Measurements from ENCODE around the gene NPPB. TPM values are rescaled to one million over a fixed set of nuclear protein-coding genes. Genes with fewer than 3 reads are reported as not detected.

NPPB gene
- total RNA-seq, 1 donor, result not detected

GRCh38 chr1:11831945-11832725, 26.6 kb downstream of the NPPB start:
- Histone ChIP-seq H3K4me2 (ENCODE audit: insufficient read depth, low read length) (no peak overlapping the region), H3K4me1 (ENCODE audit: insufficient read depth, low read length) (no peaks in the 10 kb centered on the region), H3K27me3 (ENCODE audit: insufficient read depth, low read length) (no peaks in the 10 kb centered on the region), H3K79me2 (ENCODE audit: insufficient read depth, low read length) (no peaks in the 10 kb centered on the region), H4K20me1 (ENCODE audit: insufficient read depth, low read length) (no peaks in the 10 kb centered on the region), H3K9me3 (ENCODE audit: low read depth, low read length) (no peaks in the 10 kb centered on the region), H3K27ac (ENCODE audit: low read depth, low read length) (no peak overlapping the region), H3K36me3 (ENCODE audit: insufficient read depth, low read length) (peaks cover 79% of the 10 kb centered on the region), H2AFZ (ENCODE audit: low read length) (no peak overlapping the region), H3K4me3 (ENCODE audit: insufficient read depth, low read length) (no peak overlapping the region)
- peak; percentile 18 for DNase-seq (ENCODE audit: insufficient read length, low spot score, missing footprints)
- TF ChIP-seq CTCF (IDR thresholded peaks at IDR 0.05; ENCODE audit: extremely low read depth, low read depth, low read length), result no peak

- no peak overlapping the region for H3K4me3 ChIP-seq (ENCODE audit: insufficient read depth, low read length)
- no peaks in the 10 kb centered on the region for H3K79me2 ChIP-seq (ENCODE audit: insufficient read depth, low read length)
Observed at GRCh38 chr1:11828511-11828910, 30.2 kb downstream of the NPPB start.

DNA sequence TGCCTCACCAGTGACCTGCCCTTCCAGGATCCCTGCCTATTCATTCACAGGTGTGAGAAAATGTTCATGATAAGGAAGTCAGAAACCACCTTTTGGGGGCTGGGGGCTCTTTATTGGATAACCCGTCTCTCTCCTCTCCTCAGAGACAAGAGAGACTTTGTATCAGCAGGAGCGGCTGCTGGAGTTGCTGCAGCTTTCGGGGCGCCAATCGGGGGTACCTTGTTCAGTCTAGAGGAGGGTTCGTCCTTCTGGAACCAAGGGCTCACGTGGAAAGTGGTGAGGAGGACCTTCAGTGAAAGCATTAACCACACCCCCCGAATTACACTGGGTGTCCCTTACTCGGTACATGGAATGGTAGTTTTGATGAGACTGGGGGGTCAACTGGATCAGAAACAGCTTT, 31.8 kb downstream of the NPPB start:
- Histone ChIP-seq H3K79me2 (ENCODE audit: insufficient read depth, low read length) (no peaks in the 10 kb centered on the region), H3K27me3 (ENCODE audit: insufficient read depth, low read length) (no peaks in the 10 kb centered on the region), H2AFZ (ENCODE audit: low read length) (no peak overlapping the region), H3K36me3 (ENCODE audit: insufficient read depth, low read length) (peaks cover 63% of the 10 kb centered on the region), H3K4me3 (ENCODE audit: insufficient read depth, low read length) (no peak overlapping the region), H3K4me2 (ENCODE audit: insufficient read depth, low read length) (no peak overlapping the region), H3K9me3 (ENCODE audit: low read depth, low read length) (no peaks in the 10 kb centered on the region), H3K4me1 (ENCODE audit: insufficient read depth, low read length) (peaks cover 1% of the 10 kb centered on the region), H3K27ac (ENCODE audit: low read depth, low read length) (no peak overlapping the region), H4K20me1 (ENCODE audit: insufficient read depth, low read length) (no peaks in the 10 kb centered on the region)
- DNase-seq (ENCODE audit: insufficient read length, low spot score, missing footprints), result no peak
- TF ChIP-seq CTCF (IDR thresholded peaks at IDR 0.05; ENCODE audit: extremely low read depth, low read depth, low read length), result no peak

More at GRCh38 chr1:11828511-11828910, 30.2 kb downstream of the NPPB start:
- no peaks in the 10 kb centered on the region for H3K9me3 ChIP-seq (ENCODE audit: low read depth, low read length)
- H4K20me1 ChIP-seq (ENCODE audit: insufficient read depth, low read length), result no peaks in the 10 kb centered on the region
- no peak overlapping the region for H3K27ac ChIP-seq (ENCODE audit: low read depth, low read length)
- H3K4me2 ChIP-seq (ENCODE audit: insufficient read depth, low read length), result no peak overlapping the region
- H3K4me1 ChIP-seq (ENCODE audit: insufficient read depth, low read length), result no peaks in the 10 kb centered on the region
- H3K36me3 ChIP-seq (ENCODE audit: insufficient read depth, low read length), result peaks cover 69% of the 10 kb centered on the region
- DNase-seq (ENCODE audit: insufficient read length, low spot score, missing footprints), result no peak
- no peak for TF ChIP-seq CTCF (IDR thresholded peaks at IDR 0.05; ENCODE audit: extremely low read depth, low read depth, low read length)
- H3K27me3 ChIP-seq (ENCODE audit: insufficient read depth, low read length), result no peaks in the 10 kb centered on the region
- no peak overlapping the region for H2AFZ ChIP-seq (ENCODE audit: low read length)

DNA sequence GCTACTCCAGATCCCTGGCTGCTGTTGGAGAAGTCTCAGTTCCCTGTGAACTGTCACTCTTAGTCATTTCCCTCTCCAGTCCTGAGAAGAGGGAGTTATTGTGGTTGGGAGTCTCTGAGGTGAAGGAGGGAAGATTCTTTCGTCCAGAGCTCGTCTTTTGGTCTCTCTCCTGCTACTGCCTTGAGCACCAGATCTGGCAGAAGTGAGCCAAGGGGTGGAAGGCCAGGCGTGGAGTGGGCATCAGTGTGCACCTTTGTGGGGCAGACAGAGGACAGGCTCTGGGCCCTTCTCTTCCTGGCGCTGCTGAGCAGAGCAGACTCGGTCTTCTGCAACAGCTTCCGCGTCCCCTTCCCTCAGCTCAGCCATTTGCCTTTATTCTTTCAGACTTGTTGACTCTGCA, 33.6 kb downstream of the NPPB start:
- H3K27me3 ChIP-seq (ENCODE audit: insufficient read depth, low read length), result no peaks in the 10 kb centered on the region
- H3K27ac ChIP-seq (ENCODE audit: low read depth, low read length), result no peak overlapping the region
- H4K20me1 ChIP-seq (ENCODE audit: insufficient read depth, low read length), result no peaks in the 10 kb centered on the region
- no peaks in the 10 kb centered on the region for H3K9me3 ChIP-seq (ENCODE audit: low read depth, low read length)
- H2AFZ ChIP-seq (ENCODE audit: low read length), result no peak overlapping the region
- peak; percentile 41 for DNase-seq (ENCODE audit: insufficient read length, low spot score, missing footprints)
- H3K4me2 ChIP-seq (ENCODE audit: insufficient read depth, low read length), result no peak overlapping the region
- no peak overlapping the region for H3K4me3 ChIP-seq (ENCODE audit: insufficient read depth, low read length)
- no peak for TF ChIP-seq CTCF (IDR thresholded peaks at IDR 0.05; ENCODE audit: extremely low read depth, low read depth, low read length)
- peaks cover 9% of the 10 kb centered on the region for H3K4me1 ChIP-seq (ENCODE audit: insufficient read depth, low read length)
- H3K79me2 ChIP-seq (ENCODE audit: insufficient read depth, low read length), result no peaks in the 10 kb centered on the region
- H3K36me3 ChIP-seq (ENCODE audit: insufficient read depth, low read length), result peaks cover 58% of the 10 kb centered on the region

All from osteoblast (primary cell).